ENCODE results near the gene DYRK1A. TPM values are rescaled to one million over a fixed set of nuclear protein-coding genes. Genes with fewer than 3 reads are reported as not detected.

DYRK1A gene
- total and polyA plus RNA-seq, 2 of the 13 experiments (the other 11 are each of a cell fraction or from before 2014, with no cell fraction given), result 24.6 to 34.2 TPM

GRCh38 chr21:37391666-37392065, 25.1 kb downstream of the DYRK1A start:
- CTCF ChIA-PET (ENCODE audit: low intra/inter-chr PET ratio, low total read pairs), result no interaction called here
- no TSS peak for BruUV-seq (replicated peaks)
- in situ Hi-C loops (cut with HindIII; ENCODE audit: extremely low pct_ligation_motif_present, low pct_unique_long_range_greater_than_20kb) (no loop called here), intact Hi-C loops (cut with micrococcal nuclease; ENCODE audit: unreplicated experiment) (no loop called here)
- Histone ChIP-seq H3K27me3 (ENCODE audit: control insufficient read depth in 1 of 2, insufficient read depth in 2 of 2, low read length in 2 of 2) (no peaks in the 10 kb centered on the region), H3K9ac (ENCODE audit: insufficient read depth, low read depth, low read length) (no peak overlapping the region), H3K36me3 (replicated peaks in 1 of 2; ENCODE audit: control insufficient read depth in 1 of 2, insufficient read depth in 2 of 2, low read length in 2 of 2) (peaks cover 0 to 1% of the 10 kb centered on the region in 2 experiments; a peak in 1 of 5 replicates), H3K79me2 (ENCODE audit: insufficient read depth, low read length) (peaks cover 96% of the 10 kb centered on the region), H3K4me3 (replicated peaks in 1 of 3; ENCODE audit: insufficient read depth in 1 of 3, low read depth in 2 of 3, low read length in 3 of 3) (no peak overlapping the region), H3K9me3 (ENCODE audit: low read length) (no peaks in the 10 kb centered on the region), H2AFZ (ENCODE audit: low read length) (no peak overlapping the region), H3K4me1 (ENCODE audit: insufficient read depth, low read length) (peaks cover 7% of the 10 kb centered on the region; the same call in 1 of the 2 replicates), H3K27ac (ENCODE audit: extremely low read length, insufficient read depth, low read length) (no peak overlapping the region), H3K4me2 (ENCODE audit: low read depth, low read length) (no peak overlapping the region), H4K20me1 (ENCODE audit: insufficient read depth, low read length) (peaks cover 62% of the 10 kb centered on the region)
- WGBS (ENCODE audit: low lambda C conversion rate), result 85% methylated on average over 3 of the region's 3 CpGs
- DNase-seq (ENCODE audit: low spot score), result no peak
- ATAC-seq, result no peak
- POLR2A ChIA-PET, result interaction anchor here (0.9 kb wide), 1 partner anchor 118 kb away, joined by 3 read pairs; no protein-coding TSS in a partner anchor
- TF ChIP-seq, protein P1, sequence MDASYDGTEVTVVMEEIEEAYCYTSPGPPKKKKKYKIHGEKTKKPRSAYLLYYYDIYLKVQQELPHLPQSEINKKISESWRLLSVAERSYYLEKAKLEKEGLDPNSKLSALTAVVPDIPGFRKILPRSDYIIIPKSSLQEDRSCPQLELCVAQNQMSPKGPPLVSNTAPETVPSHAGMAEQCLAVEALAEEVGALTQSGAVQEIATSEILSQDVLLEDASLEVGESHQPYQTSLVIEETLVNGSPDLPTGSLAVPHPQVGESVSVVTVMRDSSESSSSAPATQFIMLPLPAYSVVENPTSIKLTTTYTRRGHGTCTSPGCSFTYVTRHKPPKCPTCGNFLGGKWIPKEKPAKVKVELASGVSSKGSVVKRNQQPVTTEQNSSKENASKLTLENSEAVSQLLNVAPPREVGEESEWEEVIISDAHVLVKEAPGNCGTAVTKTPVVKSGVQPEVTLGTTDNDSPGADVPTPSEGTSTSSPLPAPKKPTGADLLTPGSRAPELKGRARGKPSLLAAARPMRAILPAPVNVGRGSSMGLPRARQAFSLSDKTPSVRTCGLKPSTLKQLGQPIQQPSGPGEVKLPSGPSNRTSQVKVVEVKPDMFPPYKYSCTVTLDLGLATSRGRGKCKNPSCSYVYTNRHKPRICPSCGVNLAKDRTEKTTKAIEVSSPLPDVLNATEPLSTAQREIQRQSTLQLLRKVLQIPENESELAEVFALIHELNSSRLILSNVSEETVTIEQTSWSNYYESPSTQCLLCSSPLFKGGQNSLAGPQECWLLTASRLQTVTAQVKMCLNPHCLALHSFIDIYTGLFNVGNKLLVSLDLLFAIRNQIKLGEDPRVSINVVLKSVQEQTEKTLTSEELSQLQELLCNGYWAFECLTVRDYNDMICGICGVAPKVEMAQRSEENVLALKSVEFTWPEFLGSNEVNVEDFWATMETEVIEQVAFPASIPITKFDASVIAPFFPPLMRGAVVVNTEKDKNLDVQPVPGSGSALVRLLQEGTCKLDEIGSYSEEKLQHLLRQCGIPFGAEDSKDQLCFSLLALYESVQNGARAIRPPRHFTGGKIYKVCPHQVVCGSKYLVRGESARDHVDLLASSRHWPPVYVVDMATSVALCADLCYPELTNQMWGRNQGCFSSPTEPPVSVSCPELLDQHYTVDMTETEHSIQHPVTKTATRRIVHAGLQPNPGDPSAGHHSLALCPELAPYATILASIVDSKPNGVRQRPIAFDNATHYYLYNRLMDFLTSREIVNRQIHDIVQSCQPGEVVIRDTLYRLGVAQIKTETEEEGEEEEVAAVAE (CRISPR knock-in tag; IDR thresholded peaks at IDR 0.05; ENCODE audit: borderline replicate concordance), result no peak
- no peak for TF ChIP-seq ZNF501 (CRISPR knock-in tag; IDR thresholded peaks at IDR 0.05)
- no peak for TF ChIP-seq ELF4 (CRISPR knock-in tag; IDR thresholded peaks at IDR 0.05; ENCODE audit: borderline replicate concordance)
- TF ChIP-seq RNF2 (conservative IDR thresholded peaks at IDR 0.05; ENCODE audit: low read depth), result no peak
- TF ChIP-seq ZNF160 (CRISPR knock-in tag; IDR thresholded peaks at IDR 0.05), result no peak
- no peak for FAIRE-seq
